Gastrocnemius medialis (tissue), 4 donors: ENCODE results near the gene TMC2. TPM values are rescaled to one million over a fixed set of nuclear protein-coding genes. Genes with fewer than 3 reads are reported as not detected.
A peak's percentile ranks its signal among the peaks of the same experiment; 100 is the strongest.

Experiments
- ATAC-seq, 2 donors: fragments of 150-250 bp; one replicate each; pipeline ENCODE4 v1.9.1; 2016
- DNase-seq, 2 donors: peaks; one replicate each; pipeline ENCODE4 v3.0.0-alpha.2; 2019
- H3K27ac ChIP-seq, 4 donors: fragments of 200-600 bp; sonication (generic); 1 replicate in 1 of 4; 2 replicates in 3 of 4; pipeline ENCODE4 v1.5.1; 2016 to 2018; ENCODE audit warnings: mild to moderate bottlenecking in 2 of 4, moderate library complexity in 1 of 4
- H3K27me3 ChIP-seq, 3 donors: fragments of 200-600 bp; sonication (generic) in 2 of 3; 1 replicate in 1 of 3; 2 replicates in 2 of 3; pipeline versions ENCODE4 v1.5.1 to v1.6.0; 2016 to 2019; ENCODE audit warnings: mild to moderate bottlenecking in 1 of 3, moderate library complexity in 1 of 3
- H3K36me3 ChIP-seq, 2 donors: fragments of 200-600 bp; sonication (generic) in 1 of 2; one replicate each; pipeline ENCODE4 v1.5.1; 2017 to 2018
- H3K4me1 ChIP-seq, 2 donors: fragments of 200-600 bp; sonication (generic) in 1 of 2; one replicate each; pipeline ENCODE4 v1.5.1; 2016 to 2017; ENCODE audit warnings: mild to moderate bottlenecking in 2 of 2
- H3K4me3 ChIP-seq, 4 donors: fragments of 200-600 bp; sonication (generic) in 3 of 4; 1 replicate in 1 of 4; 2 replicates in 3 of 4; pipeline ENCODE4 v1.5.1; 2016 to 2019; ENCODE audit warnings: mild to moderate bottlenecking in 2 of 4
- H3K9me3 ChIP-seq, 3 donors: fragments of 200-600 bp; sonication (generic) in 2 of 3; 1 replicate in 1 of 3; 2 replicates in 2 of 3; pipeline ENCODE4 v1.5.1; 2016 to 2019
- CTCF ChIP-seq, 5 experiments: fragments of 450-650 bp in 3 of 5; fragments of 200-600 bp in 2 of 5; sonication (generic) in 2 of 5; IDR thresholded peaks in 4 of 5; conservative IDR thresholded peaks in 1 of 5; 1 replicate in 4 of 5; 2 replicates in 1 of 5; pipeline ENCODE4 v1.5.1; 2016 to 2019; ENCODE audit warnings: antibody characterized with exemption in 5 of 5, mild to moderate bottlenecking in 3 of 5, moderate library complexity in 3 of 5
- POLR2A ChIP-seq, 2 donors: fragments of 450-650 bp; IDR thresholded peaks; one replicate each; pipeline ENCODE4 v1.6.1; 2017; ENCODE audit warnings: antibody characterized with exemption in 2 of 2, mild to moderate bottlenecking in 2 of 2, moderate library complexity in 2 of 2
- in situ Hi-C, 4 donors: fragments of 200-750 bp; cut with MboI; loops; one replicate each; pipeline versions ENCODE4 v1.15.0 to v1.8.0; 2017; ENCODE audit warnings: low sequenced_read_pairs in 4 of 4
- intact Hi-C: fragments of 100-400 bp; cut with DNase I; formaldehyde crosslinking; loops from one replicate; pipeline ENCODE4 v1.15.1; 2023; ENCODE audit warnings: low total_unique reads
- total RNA-seq, 4 donors: library from RNA; depleted of rRNA; stranded (reverse); fragments of >200 nt; gene quantifications; one replicate each; pipeline versions ENCODE4 v1.1.0 to v1.2.3, GENCODE V29; 2016

Gene TMC2
- total RNA-seq, 4 donors from 2014 or later = 0.10 TPM; not detected in 2

DNA sequence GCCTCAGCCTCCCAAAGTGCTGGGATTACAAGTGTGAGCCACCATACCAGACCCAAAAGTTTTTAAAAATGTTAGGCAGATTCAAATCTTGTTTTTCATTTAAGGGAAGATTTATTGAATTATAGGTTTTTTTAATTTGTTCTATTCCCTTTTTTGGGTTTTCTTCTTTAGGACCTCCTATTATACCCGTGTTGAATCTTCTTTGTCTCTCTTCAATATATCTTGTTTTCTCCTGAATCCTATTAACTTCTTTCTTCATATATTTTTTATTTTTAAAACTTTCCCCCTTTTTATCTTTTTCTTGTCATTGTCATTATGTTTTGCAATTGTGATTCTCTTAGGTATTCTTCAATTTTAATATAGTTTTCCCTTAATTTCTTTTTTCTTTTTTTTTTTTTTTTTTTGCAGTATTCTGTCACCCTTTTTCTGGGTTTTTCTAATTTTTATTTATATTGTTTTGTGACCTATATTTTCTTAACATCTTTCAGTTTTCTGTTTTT lies 70.2 kb downstream of the TMC2 start:
- in situ Hi-C loops (no loop called here), intact Hi-C loops (no loop called here)
- ATAC-seq (no peak), DNase-seq (no peak)
- no peak for TF ChIP-seq POLR2A (IDR thresholded peaks at IDR 0.05)
- no peak for TF ChIP-seq CTCF (IDR thresholded peaks at IDR 0.05 in 4 of 5, conservative IDR thresholded peaks at IDR 0.05 in 1 of 5)
- Histone ChIP-seq H3K4me1 (no peaks in the 10 kb centered on the region), H3K27ac (no peak overlapping the region), H3K36me3 (no peaks in the 10 kb centered on the region), H3K27me3 (no peaks in the 10 kb centered on the region), H3K9me3 (peaks cover 0 to 3% (median 0%) of the 10 kb centered on the region in 3 donors), H3K4me3 (peak overlapping the region in 1 of 4 donors; percentile 2)

- Histone ChIP-seq H3K27ac (no peak overlapping the region), H3K27me3 (no peaks in the 10 kb centered on the region), H3K4me1 (no peaks in the 10 kb centered on the region), H3K36me3 (no peaks in the 10 kb centered on the region), H3K9me3 (peaks cover 0 to 3% (median 0%) of the 10 kb centered on the region in 3 donors), H3K4me3 (no peak overlapping the region)
- no peak for TF ChIP-seq POLR2A (IDR thresholded peaks at IDR 0.05)
- in situ Hi-C loops = no loop called here
- ATAC-seq (no peak), DNase-seq (no peak)
- intact Hi-C loops = no loop called here
These were observed 74.0 kb downstream of the TMC2 start for GRCh38 chr20:2610326-2610725.

- in situ Hi-C loops (no loop called here), intact Hi-C loops (no loop called here)
- ATAC-seq = no peak
- Histone ChIP-seq H3K9me3 (peaks cover 0 to 3% (median 0%) of the 10 kb centered on the region in 3 donors), H3K27ac (no peak overlapping the region), H3K27me3 (no peaks in the 10 kb centered on the region), H3K4me3 (no peak overlapping the region), H3K4me1 (no peaks in the 10 kb centered on the region), H3K36me3 (no peaks in the 10 kb centered on the region)
- DNase-seq = no peak
- TF ChIP-seq POLR2A (IDR thresholded peaks at IDR 0.05) = no peak
- no peak for TF ChIP-seq CTCF (IDR thresholded peaks at IDR 0.05 in 4 of 5, conservative IDR thresholded peaks at IDR 0.05 in 1 of 5)
These were observed 74.8 kb downstream of the TMC2 start for GRCh38 chr20:2610941-2611720.

- DNase-seq (no peak), ATAC-seq (no peak)
- Histone ChIP-seq H3K27me3 (no peaks in the 10 kb centered on the region), H3K4me1 (no peaks in the 10 kb centered on the region), H3K36me3 (no peaks in the 10 kb centered on the region), H3K9me3 (peaks cover 0 to 3% (median 0%) of the 10 kb centered on the region in 3 donors), H3K4me3 (no peak overlapping the region), H3K27ac (no peak overlapping the region)
- TF ChIP-seq CTCF (IDR thresholded peaks at IDR 0.05 in 4 of 5, conservative IDR thresholded peaks at IDR 0.05 in 1 of 5) (no peak), POLR2A (IDR thresholded peaks at IDR 0.05) (no peak)
- in situ Hi-C loops (no loop called here), intact Hi-C loops (no loop called here)
These were observed 75.7 kb downstream of the TMC2 start for GRCh38 chr20:2612073-2612472.

DNA sequence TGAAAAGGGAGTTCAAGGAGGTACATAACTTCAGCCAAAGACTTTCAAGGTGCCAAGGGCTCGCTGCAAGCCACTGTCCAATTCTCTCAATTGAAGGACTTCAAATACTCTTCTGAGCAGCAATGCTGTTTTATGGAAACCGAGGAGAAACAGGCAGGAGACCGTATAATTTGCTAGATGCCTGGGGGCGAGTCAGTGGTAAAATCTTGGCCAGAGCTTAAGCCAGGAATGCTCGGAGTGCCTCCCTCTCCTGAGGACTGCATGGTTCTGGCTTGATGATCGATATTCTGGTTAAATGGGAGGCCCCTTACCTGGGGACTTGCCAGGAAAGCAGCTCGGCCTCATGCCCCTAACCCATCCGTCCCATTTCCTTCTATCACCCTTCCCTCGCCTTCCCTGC lies 80.3 kb downstream of the TMC2 start:
- no peaks in the 10 kb centered on the region for H3K4me1 ChIP-seq
- H3K36me3 ChIP-seq = no peaks in the 10 kb centered on the region
- H3K4me3 ChIP-seq = no peak overlapping the region
- DNase-seq (no peak), ATAC-seq (no peak)
- TF ChIP-seq POLR2A (IDR thresholded peaks at IDR 0.05) (no peak), CTCF (IDR thresholded peaks at IDR 0.05 in 4 of 5, conservative IDR thresholded peaks at IDR 0.05 in 1 of 5) (no peak)
- in situ Hi-C loops (no loop called here), intact Hi-C loops (no loop called here)
- no peaks in the 10 kb centered on the region for H3K9me3 ChIP-seq
- no peak overlapping the region for H3K27ac ChIP-seq
- H3K27me3 ChIP-seq = no peaks in the 10 kb centered on the region
